ENCODE results near the gene SERTAD3. TPM values are rescaled to one million over a fixed set of nuclear protein-coding genes. Genes with fewer than 3 reads are reported as not detected.

SERTAD3 gene
- total and polyA plus RNA-seq, 2 of the 8 experiments (the other 6 are each of a cell fraction or from before 2014, with no cell fraction given), result 15.1 to 32.1 TPM

GRCh38 chr19:40417643-40417981 lies 26.5 kb downstream of the SERTAD3 start (continued):
- TF ChIP-seq BCL11A (IDR thresholded peaks at IDR 0.05; ENCODE audit: low read depth in 2 of 2, low read length in 2 of 2) (no peak), RFX5 (IDR thresholded peaks at IDR 0.05; ENCODE audit: borderline replicate concordance, low read depth, low read length) (no peak), SIN3A (conservative IDR thresholded peaks at IDR 0.05 in 1 of 2, IDR thresholded peaks at IDR 0.05 in 1 of 2; ENCODE audit: low read depth in 1 of 2, low read length in 2 of 2) (no peak), BACH1 (IDR thresholded peaks at IDR 0.05; ENCODE audit: low read length) (no peak), RAD21 (IDR thresholded peaks at IDR 0.05 in 1 of 2, conservative IDR thresholded peaks at IDR 0.05 in 1 of 2; ENCODE audit: low read depth in 2 of 2, low read length in 2 of 2) (no peak)
